ENCODE data around the gene BCLAF1.

DNA sequence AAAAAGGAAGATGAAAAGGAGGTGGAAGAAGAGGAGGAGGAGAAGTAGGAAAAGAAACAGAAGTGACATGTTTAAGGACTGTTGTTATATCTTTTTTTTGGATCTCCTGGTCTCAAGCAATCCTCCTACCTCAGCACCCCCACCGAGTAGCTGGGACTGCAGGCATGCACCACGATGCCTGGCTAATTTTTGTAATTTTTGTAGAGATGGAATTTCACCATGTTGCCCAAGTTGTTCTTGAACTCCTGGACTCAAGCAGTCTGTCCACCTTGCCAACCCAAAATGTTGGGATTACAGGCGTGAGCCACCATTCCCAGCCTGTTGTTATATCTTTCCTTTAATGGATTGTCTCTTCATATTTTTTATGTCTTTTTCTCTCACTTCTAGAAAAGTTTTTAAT, 19.5 kb upstream of the BCLAF1 start:
- TF ChIP-seq, protein P1, sequence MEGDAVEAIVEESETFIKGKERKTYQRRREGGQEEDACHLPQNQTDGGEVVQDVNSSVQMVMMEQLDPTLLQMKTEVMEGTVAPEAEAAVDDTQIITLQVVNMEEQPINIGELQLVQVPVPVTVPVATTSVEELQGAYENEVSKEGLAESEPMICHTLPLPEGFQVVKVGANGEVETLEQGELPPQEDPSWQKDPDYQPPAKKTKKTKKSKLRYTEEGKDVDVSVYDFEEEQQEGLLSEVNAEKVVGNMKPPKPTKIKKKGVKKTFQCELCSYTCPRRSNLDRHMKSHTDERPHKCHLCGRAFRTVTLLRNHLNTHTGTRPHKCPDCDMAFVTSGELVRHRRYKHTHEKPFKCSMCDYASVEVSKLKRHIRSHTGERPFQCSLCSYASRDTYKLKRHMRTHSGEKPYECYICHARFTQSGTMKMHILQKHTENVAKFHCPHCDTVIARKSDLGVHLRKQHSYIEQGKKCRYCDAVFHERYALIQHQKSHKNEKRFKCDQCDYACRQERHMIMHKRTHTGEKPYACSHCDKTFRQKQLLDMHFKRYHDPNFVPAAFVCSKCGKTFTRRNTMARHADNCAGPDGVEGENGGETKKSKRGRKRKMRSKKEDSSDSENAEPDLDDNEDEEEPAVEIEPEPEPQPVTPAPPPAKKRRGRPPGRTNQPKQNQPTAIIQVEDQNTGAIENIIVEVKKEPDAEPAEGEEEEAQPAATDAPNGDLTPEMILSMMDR (IDR thresholded peaks at IDR 0.05 in 2 of 3, conservative IDR thresholded peaks at IDR 0.05 in 1 of 3; ENCODE audit: borderline replicate concordance in 1 of 3, insufficient read depth in 1 of 3, low read depth in 2 of 3, low read length in 2 of 3) = no peak
- TF ChIP-seq POLR2A (IDR thresholded peaks at IDR 0.05; ENCODE audit: borderline replicate concordance, extremely low read depth, insufficient read depth, insufficient read length) = no peak
- no peak for TF ChIP-seq CBX3 (IDR thresholded peaks at IDR 0.05; ENCODE audit: low read depth)
- TF ChIP-seq SRF (IDR thresholded peaks at IDR 0.05; ENCODE audit: low read depth) = no peak
- TF ChIP-seq EZH2 (IDR thresholded peaks at IDR 0.05) = no peak
- TF ChIP-seq EZH2phosphoT487 (IDR thresholded peaks at IDR 0.05; ENCODE audit: borderline replicate concordance) = no peak
- no peak for TF ChIP-seq POLR2AphosphoS5 (IDR thresholded peaks at IDR 0.05; ENCODE audit: low read depth, low read length)
- TF ChIP-seq, protein P2, sequence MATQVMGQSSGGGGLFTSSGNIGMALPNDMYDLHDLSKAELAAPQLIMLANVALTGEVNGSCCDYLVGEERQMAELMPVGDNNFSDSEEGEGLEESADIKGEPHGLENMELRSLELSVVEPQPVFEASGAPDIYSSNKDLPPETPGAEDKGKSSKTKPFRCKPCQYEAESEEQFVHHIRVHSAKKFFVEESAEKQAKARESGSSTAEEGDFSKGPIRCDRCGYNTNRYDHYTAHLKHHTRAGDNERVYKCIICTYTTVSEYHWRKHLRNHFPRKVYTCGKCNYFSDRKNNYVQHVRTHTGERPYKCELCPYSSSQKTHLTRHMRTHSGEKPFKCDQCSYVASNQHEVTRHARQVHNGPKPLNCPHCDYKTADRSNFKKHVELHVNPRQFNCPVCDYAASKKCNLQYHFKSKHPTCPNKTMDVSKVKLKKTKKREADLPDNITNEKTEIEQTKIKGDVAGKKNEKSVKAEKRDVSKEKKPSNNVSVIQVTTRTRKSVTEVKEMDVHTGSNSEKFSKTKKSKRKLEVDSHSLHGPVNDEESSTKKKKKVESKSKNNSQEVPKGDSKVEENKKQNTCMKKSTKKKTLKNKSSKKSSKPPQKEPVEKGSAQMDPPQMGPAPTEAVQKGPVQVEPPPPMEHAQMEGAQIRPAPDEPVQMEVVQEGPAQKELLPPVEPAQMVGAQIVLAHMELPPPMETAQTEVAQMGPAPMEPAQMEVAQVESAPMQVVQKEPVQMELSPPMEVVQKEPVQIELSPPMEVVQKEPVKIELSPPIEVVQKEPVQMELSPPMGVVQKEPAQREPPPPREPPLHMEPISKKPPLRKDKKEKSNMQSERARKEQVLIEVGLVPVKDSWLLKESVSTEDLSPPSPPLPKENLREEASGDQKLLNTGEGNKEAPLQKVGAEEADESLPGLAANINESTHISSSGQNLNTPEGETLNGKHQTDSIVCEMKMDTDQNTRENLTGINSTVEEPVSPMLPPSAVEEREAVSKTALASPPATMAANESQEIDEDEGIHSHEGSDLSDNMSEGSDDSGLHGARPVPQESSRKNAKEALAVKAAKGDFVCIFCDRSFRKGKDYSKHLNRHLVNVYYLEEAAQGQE (IDR thresholded peaks at IDR 0.05; ENCODE audit: low read depth) = no peak
- TF ChIP-seq JUND (IDR thresholded peaks at IDR 0.05) = no peak
- TF ChIP-seq SP1 (IDR thresholded peaks at IDR 0.05; ENCODE audit: low read depth) = no peak
- TF ChIP-seq, protein P3, sequence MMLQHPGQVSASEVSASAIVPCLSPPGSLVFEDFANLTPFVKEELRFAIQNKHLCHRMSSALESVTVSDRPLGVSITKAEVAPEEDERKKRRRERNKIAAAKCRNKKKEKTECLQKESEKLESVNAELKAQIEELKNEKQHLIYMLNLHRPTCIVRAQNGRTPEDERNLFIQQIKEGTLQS (IDR thresholded peaks at IDR 0.05) = no peak
- TF ChIP-seq SIN3A (IDR thresholded peaks at IDR 0.05; ENCODE audit: low read depth) = no peak

Data from HCT116 (cell line).